ENCODE results near the gene AFF2. TPM values are rescaled to one million over a fixed set of nuclear protein-coding genes. Genes with fewer than 3 reads are reported as not detected.

Gene AFF2
- total RNA-seq, 1 experiment from 2014 or later = 0.05 TPM

- TF ChIP-seq CTCF (IDR thresholded peaks at IDR 0.05 in 2 of 3, conservative IDR thresholded peaks at IDR 0.05 in 1 of 3; ENCODE audit: borderline replicate concordance in 1 of 3, insufficient read depth in 1 of 3, low read depth in 2 of 3, low read length in 2 of 3) = no peak
- no peak for TF ChIP-seq EGR1 (IDR thresholded peaks at IDR 0.05; ENCODE audit: low read depth)
Observed at GRCh38 chrX:148878371-148878770, 378.0 kb downstream of the AFF2 start (continued).

DNA sequence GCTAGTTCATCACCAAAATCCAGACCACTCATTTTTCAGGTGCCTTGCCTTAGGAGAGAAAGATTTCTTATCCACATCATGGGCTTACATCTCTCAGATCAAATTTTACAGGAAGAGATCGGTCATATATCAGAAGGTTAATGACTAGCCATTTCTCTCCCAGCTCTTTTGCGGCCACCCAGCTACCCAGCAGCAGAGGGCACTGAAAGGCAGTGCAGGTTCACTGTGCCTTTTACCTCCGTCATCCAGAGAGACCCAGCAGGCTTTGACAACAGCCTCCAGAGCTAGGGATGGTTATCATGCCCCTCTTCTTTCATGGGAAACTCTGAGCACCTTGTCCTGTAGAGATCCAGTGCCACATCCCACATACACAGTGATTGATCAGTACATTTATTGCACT lies 384.8 kb downstream of the AFF2 start:
- ChIA-PET CTCF (no interaction called here), POLR2A (no interaction called here)

More for the DNA sequence above, 384.8 kb downstream of the AFF2 start:
- no peak overlapping the region for H3K9ac ChIP-seq (ENCODE audit: low read length)
- RAD21 ChIA-PET (ENCODE audit: low non-redundant PET in 1 of 2, low total read pairs in 2 of 2, uncharacterized antibody in 2 of 2, unreplicated experiment in 2 of 2) = no interaction called here
- TF ChIP-seq EZH2phosphoT487 (IDR thresholded peaks at IDR 0.05; ENCODE audit: borderline replicate concordance) (no peak), FOSL1 (IDR thresholded peaks at IDR 0.05; ENCODE audit: low read depth) (no peak), CEBPB (IDR thresholded peaks at IDR 0.05; ENCODE audit: low read depth) (no peak), YY1 (IDR thresholded peaks at IDR 0.05; ENCODE audit: extremely low read depth, insufficient replicate concordance, low read depth, low read length) (no peak), POLR2AphosphoS5 (IDR thresholded peaks at IDR 0.05; ENCODE audit: low read depth, low read length) (no peak), POLR2A (IDR thresholded peaks at IDR 0.05; ENCODE audit: borderline replicate concordance, extremely low read depth, insufficient read depth, insufficient read length) (no peak), ELF1 (IDR thresholded peaks at IDR 0.05; ENCODE audit: borderline replicate concordance, low read depth) (no peak), TCF7L2 (IDR thresholded peaks at IDR 0.05; ENCODE audit: borderline replicate concordance, extremely low read depth, insufficient read depth, insufficient read length) (no peak), CBX3 (IDR thresholded peaks at IDR 0.05; ENCODE audit: low read depth) (no peak), CTCF (IDR thresholded peaks at IDR 0.05 in 2 of 3, conservative IDR thresholded peaks at IDR 0.05 in 1 of 3; ENCODE audit: borderline replicate concordance in 1 of 3, insufficient read depth in 1 of 3, low read depth in 2 of 3, low read length in 2 of 3) (no peak), SP1 (IDR thresholded peaks at IDR 0.05; ENCODE audit: low read depth) (no peak), JUND (IDR thresholded peaks at IDR 0.05) (no peak), ATF3 (IDR thresholded peaks at IDR 0.05) (no peak)
- TF ChIP-seq, protein P1, sequence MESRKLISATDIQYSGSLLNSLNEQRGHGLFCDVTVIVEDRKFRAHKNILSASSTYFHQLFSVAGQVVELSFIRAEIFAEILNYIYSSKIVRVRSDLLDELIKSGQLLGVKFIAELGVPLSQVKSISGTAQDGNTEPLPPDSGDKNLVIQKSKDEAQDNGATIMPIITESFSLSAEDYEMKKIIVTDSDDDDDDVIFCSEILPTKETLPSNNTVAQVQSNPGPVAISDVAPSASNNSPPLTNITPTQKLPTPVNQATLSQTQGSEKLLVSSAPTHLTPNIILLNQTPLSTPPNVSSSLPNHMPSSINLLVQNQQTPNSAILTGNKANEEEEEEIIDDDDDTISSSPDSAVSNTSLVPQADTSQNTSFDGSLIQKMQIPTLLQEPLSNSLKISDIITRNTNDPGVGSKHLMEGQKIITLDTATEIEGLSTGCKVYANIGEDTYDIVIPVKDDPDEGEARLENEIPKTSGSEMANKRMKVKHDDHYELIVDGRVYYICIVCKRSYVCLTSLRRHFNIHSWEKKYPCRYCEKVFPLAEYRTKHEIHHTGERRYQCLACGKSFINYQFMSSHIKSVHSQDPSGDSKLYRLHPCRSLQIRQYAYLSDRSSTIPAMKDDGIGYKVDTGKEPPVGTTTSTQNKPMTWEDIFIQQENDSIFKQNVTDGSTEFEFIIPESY (IDR thresholded peaks at IDR 0.05; ENCODE audit: extremely low read depth, insufficient replicate concordance, low read length) = no peak
- TF ChIP-seq, protein P2, sequence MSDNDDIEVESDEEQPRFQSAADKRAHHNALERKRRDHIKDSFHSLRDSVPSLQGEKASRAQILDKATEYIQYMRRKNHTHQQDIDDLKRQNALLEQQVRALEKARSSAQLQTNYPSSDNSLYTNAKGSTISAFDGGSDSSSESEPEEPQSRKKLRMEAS (IDR thresholded peaks at IDR 0.05) = no peak
- no peaks in the 10 kb centered on the region for H3K36me3 ChIP-seq (ENCODE audit: control insufficient read depth in 1 of 2, insufficient read depth in 2 of 2, low read length in 2 of 2)
- no peak overlapping the region for H3K27ac ChIP-seq (ENCODE audit: low read depth, low read length)
- H3K9me2 ChIP-seq (ENCODE audit: insufficient read depth) = no peaks in the 10 kb centered on the region
- intact Hi-C loops (cut with micrococcal nuclease) = no loop called here
- no peaks in the 10 kb centered on the region for H3K9me3 ChIP-seq (ENCODE audit: control insufficient read depth in 1 of 2, insufficient read depth in 1 of 2, low read depth in 1 of 2, low read length in 2 of 2)
- no peaks in the 10 kb centered on the region for H3K4me1 ChIP-seq (ENCODE audit: control insufficient read depth in 1 of 2, insufficient read depth in 2 of 2, low read length in 2 of 2)
- no peaks in the 10 kb centered on the region for H4K20me1 ChIP-seq (ENCODE audit: insufficient read depth)
- BruUV-seq (replicated peaks) = no TSS peak
- no peak for ATAC-seq
- no peaks in the 10 kb centered on the region for H3K79me2 ChIP-seq (ENCODE audit: insufficient read depth, low read length)
- H2AFZ ChIP-seq (ENCODE audit: low read depth, low read length, poor library complexity, severe bottlenecking) = no peak overlapping the region
- no peak overlapping the region for H3K4me3 ChIP-seq (replicated peaks in 1 of 2; ENCODE audit: low read depth in 1 of 2, low read length in 2 of 2)
- no peaks in the 10 kb centered on the region for H3K27me3 ChIP-seq (ENCODE audit: insufficient read depth, low read length)
- H3K4me2 ChIP-seq (ENCODE audit: low read length) = no peak overlapping the region
- no peak for DNase-seq (ENCODE audit: low read depth, low spot score)

Measured in HCT116 (cell line).